Adrenal gland (tissue), 12 donors: ENCODE measurements around the gene NDUFB1. TPM values are rescaled to one million over a fixed set of nuclear protein-coding genes. Genes with fewer than 3 reads are reported as not detected.

Source experiments
- DNase-seq, 7 donors: peaks; one replicate each; pipeline ENCODE4 v3.0.0-alpha.2; 2019 to 2020
- H3K27ac ChIP-seq, 5 donors: fragments of 200-600 bp; sonication (generic) in 4 of 5; 1 replicate in 3 of 5; 2 replicates in 2 of 5; pipeline versions ENCODE4 v1.5.1 to v1.8.0; 2016 to 2020; ENCODE audit warnings: mild to moderate bottlenecking in 1 of 5
- H3K27me3 ChIP-seq: fragments of 200-600 bp; 2 replicates; pipeline ENCODE4 v1.8.0; 2021
- H3K36me3 ChIP-seq, 2 donors: fragments of 200-600 bp; replicated peaks in 1 of 2; 1 replicate in 1 of 2; 2 replicates in 1 of 2; pipeline versions ENCODE4 v1.5.1 to v1.8.0; 2018 to 2022
- H3K4me1 ChIP-seq, 2 donors: fragments of 200-600 bp; replicated peaks in 1 of 2; 1 replicate in 1 of 2; 2 replicates in 1 of 2; pipeline versions ENCODE4 v1.5.1 to v1.8.0; 2018 to 2021
- H3K4me3 ChIP-seq, 4 donors: fragments of 200-600 bp; sonication (generic) in 3 of 4; one replicate each; pipeline ENCODE4 v1.5.1; 2016 to 2018
- H3K9me3 ChIP-seq, 3 donors: fragments of 200-600 bp; sonication (generic) in 1 of 3; replicated peaks in 1 of 3; 1 replicate in 2 of 3; 2 replicates in 1 of 3; pipeline versions ENCODE4 v1.5.1 to v1.8.0; 2016 to 2021
- CTCF ChIP-seq, 6 experiments: fragments of 450-650 bp in 4 of 6; fragments of 200-600 bp in 2 of 6; sonication (generic) in 1 of 6; IDR thresholded peaks; 1 replicate in 5 of 6; 2 replicates in 1 of 6; pipeline versions ENCODE4 v1.5.1 to v1.8.0; 2016 to 2021; ENCODE audit warnings: antibody characterized with exemption in 6 of 6, mild to moderate bottlenecking in 2 of 6, moderate library complexity in 1 of 6
- POLR2A ChIP-seq, 2 donors: fragments of 450-650 bp; IDR thresholded peaks; one replicate each; pipeline ENCODE4 v1.6.1; 2017; ENCODE audit warnings: antibody characterized with exemption in 2 of 2, mild to moderate bottlenecking in 2 of 2, moderate library complexity in 1 of 2
- WGBS, 4 donors: extraction: QIAGEN DNeasy Blood & Tissue Kit in 2 of 4; methylation state at CpG; one replicate each; pipeline versions ENCODE4 v1.1.5 to v1.1.7; 2013 to 2017; 5-methylcytosine and 5-hydroxymethylcytosine counted together
- intact Hi-C, 2 donors: fragments of 100-400 bp; cut with DNase I; formaldehyde crosslinking; loops; one replicate each; pipeline versions ENCODE4 v1.14.1 to v1.15.0; 2022 to 2023
- polyA plus RNA-seq, 3 donors: library from polyadenylated mRNA; stranded (reverse); fragments of 200-250 nt in 2 of 3; fragments of 350-450 nt in 1 of 3; fragmentation: Illumina TruSeq in 1 of 3; extraction: RNeasy Lipid Tissue Mini Kit (QIAGEN cat#74804) in 1 of 3; gene quantifications; one replicate each; pipeline ENCODE4 v1.2.3, GENCODE V29; 2013 to 2014
- total RNA-seq, 9 donors: library from RNA; depleted of rRNA in 4 of 9; stranded (reverse); fragments of >200 nt in 4 of 9; fragments of 120-200 nt in 1 of 9; fragmentation: NEBNext Ultra II Directional in 1 of 9; extraction: Animal tissue kit (Norgen Biotek cat#: 25700) in 1 of 9; gene quantifications; one replicate each; pipeline versions ENCODE4 v1.1.0 to v1.2.4, GENCODE V29; 2013 to 2023
- donor health status: healthy with polysubstance abuse.
- donor health status: Bipolar disorder and iron deficiency.
- donor health status: DM: yes; HTN: yes; CAD: no.
- donor health status: DM: no; HTN: no; CAD: no.
- donor health status: DM: no; HTN: no; CAD: no.
- donor health status: DM: yes; HTN: yes; CAD: no.

The NDUFB1 gene
- total and polyA plus RNA-seq, 12 donors: 163 to 1,935 (median 409) TPM

GRCh38 chr14:92105073-92105892, 16.2 kb downstream of the NDUFB1 start:
- Histone ChIP-seq H3K27me3 (no peaks in the 10 kb centered on the region), H3K36me3 (no peaks in the 10 kb centered on the region), H3K4me3 (peak overlapping the region in 3 of 4 donors; percentile 93 to 96 (median 94)), H3K9me3 (no peaks in the 10 kb centered on the region), H3K4me1 (peaks cover 6 to 17% of the 10 kb centered on the region in 2 donors), H3K27ac (peak overlapping the region; percentile 31 to 97 (median 93))
- TF ChIP-seq POLR2A (IDR thresholded peaks at IDR 0.05) (no peak), CTCF (IDR thresholded peaks at IDR 0.05) (no peak)
- DNase-seq: no peak
- intact Hi-C loops: no loop called here
- 45 to 53% (median 49%) methylated on average over 15 to 16 of the region's 16 CpGs for WGBS, 4 donors

- intact Hi-C loops: no loop called here
- TF ChIP-seq CTCF (IDR thresholded peaks at IDR 0.05) (no peak), POLR2A (IDR thresholded peaks at IDR 0.05) (no peak)
- H3K9me3 ChIP-seq: no peaks in the 10 kb centered on the region
- H3K4me1 ChIP-seq: peaks cover 6 to 17% of the 10 kb centered on the region in 2 donors
- H3K27me3 ChIP-seq: no peaks in the 10 kb centered on the region
- H3K36me3 ChIP-seq: no peaks in the 10 kb centered on the region
- H3K27ac ChIP-seq: no peak overlapping the region
- 87 to 92% (median 89%) methylated on average over 7 of the region's 7 CpGs for WGBS, 4 donors
- no peak for DNase-seq
- no peak overlapping the region for H3K4me3 ChIP-seq
These were observed 18.0 kb downstream of the NDUFB1 start for GRCh38 chr14:92103363-92103989.

GRCh38 chr14:92099802-92100201, 21.7 kb downstream of the NDUFB1 start:
- H3K36me3 ChIP-seq: peaks cover 0 to 7% of the 10 kb centered on the region in 2 donors
- H3K27ac ChIP-seq: no peak overlapping the region
- intact Hi-C loops: no loop called here
- peaks cover 0 to 11% of the 10 kb centered on the region in 2 donors for H3K4me1 ChIP-seq
- no peaks in the 10 kb centered on the region for H3K27me3 ChIP-seq
- TF ChIP-seq POLR2A (IDR thresholded peaks at IDR 0.05): no peak
- no peak for TF ChIP-seq CTCF (IDR thresholded peaks at IDR 0.05)
- no peaks in the 10 kb centered on the region for H3K9me3 ChIP-seq
- DNase-seq: no peak
- H3K4me3 ChIP-seq: no peak overlapping the region

- intact Hi-C loops: no loop called here
- no peaks in the 10 kb centered on the region for H3K9me3 ChIP-seq
- no peaks in the 10 kb centered on the region for H3K27me3 ChIP-seq
- 44 to 55% (median 49%) methylated on average over 1 of the region's 1 CpG for WGBS, 4 donors
- no peak for TF ChIP-seq CTCF (IDR thresholded peaks at IDR 0.05)
- no peak for TF ChIP-seq POLR2A (IDR thresholded peaks at IDR 0.05)
- no peak overlapping the region for H3K4me3 ChIP-seq
- DNase-seq: peak in 1 of 7 donors; percentile 22
- no peak overlapping the region for H3K27ac ChIP-seq
- H3K36me3 ChIP-seq: peaks cover 0 to 20% of the 10 kb centered on the region in 2 donors
- no peaks in the 10 kb centered on the region for H3K4me1 ChIP-seq
These were observed 28.2 kb downstream of the NDUFB1 start for GRCh38 chr14:92093320-92093719.
